SK-N-SH (cell line): ENCODE data around the gene KIF3C.

Source experiments
- CTCF ChIP-seq: fragments of 200-600 bp; sonication (generic); IDR thresholded peaks from 2 replicates; pipeline ENCODE4 v1.6.1; 2017; ENCODE audit warnings: antibody characterized with exemption, mild to moderate bottlenecking, moderate library complexity
- GABPA ChIP-seq: IDR thresholded peaks from 2 replicates; pipeline ENCODE4 v1.4.0; 2012; ENCODE audit warnings: low read depth, mild to moderate bottlenecking
- REST ChIP-seq: IDR thresholded peaks from 2 replicates; pipeline ENCODE4 v1.6.1; 2012; ENCODE audit warnings: mild to moderate bottlenecking, low read depth, low read length, moderate library complexity
- TEAD4 ChIP-seq: IDR thresholded peaks from 2 replicates; pipeline ENCODE4 v1.4.0; 2012; ENCODE audit warnings: mild to moderate bottlenecking, borderline replicate concordance; ENCODE audit not compliant: insufficient read depth

GRCh38 chr2:26002632-26003310, 20.5 kb upstream of the KIF3C start:
- no peak for TF ChIP-seq CTCF
- TF ChIP-seq TEAD4: no peak
- TF ChIP-seq GABPA: no peak
- no peak for TF ChIP-seq REST
